Activated T-helper 1 cell treated with anti-CD3 and anti-CD28 coated beads, Interleukin-12 subunit alpha, Interleukin-12 subunit beta, Interleukin-2, Interleukin-4 antibody, amounts not matched to agents 30 ng/mL and 10 ng/mL and 1 ng/mL, durations not matched to agents 14 hours and 24 hours and 36 hours (primary cell): Measurements from ENCODE around the gene LIFR. TPM values are rescaled to one million over a fixed set of nuclear protein-coding genes. Genes with fewer than 3 reads are reported as not detected.
"Not testable (repeated sequence)": the region's sequence is repeated elsewhere in the genome, so short reads cannot be mapped to it uniquely, and the experiment has no call there.

ENCODE experiments used
- DNase-seq: peaks from one replicate; pipeline ENCODE4 v3.0.0; 2021; ENCODE audit warnings: low spot score
- H3K27ac Mint-ChIP-seq: one replicate; pipeline ENCODE4 v1.8.0; 2021; ENCODE audit warnings: mild to moderate bottlenecking, mixed read lengths
- H3K27me3 Mint-ChIP-seq: one replicate; pipeline ENCODE4 v1.8.0; 2022; ENCODE audit warnings: mild to moderate bottlenecking, moderate library complexity, mixed read lengths; ENCODE audit not compliant: insufficient read depth
- H3K36me3 Mint-ChIP-seq: one replicate; pipeline ENCODE4 v1.8.0; 2021; ENCODE audit warnings: low read depth, mixed read lengths
- H3K4me1 Mint-ChIP-seq: one replicate; pipeline ENCODE4 v1.8.0; 2021; ENCODE audit warnings: low read depth, mixed read lengths
- H3K4me3 Mint-ChIP-seq: one replicate; pipeline ENCODE4 v1.8.0; 2021; ENCODE audit warnings: mild to moderate bottlenecking, moderate library complexity, mixed read lengths
- H3K9me3 Mint-ChIP-seq: one replicate; pipeline ENCODE4 v1.8.0; 2021; ENCODE audit warnings: mixed read lengths
- intact Hi-C: fragments of 100-400 bp; cut with micrococcal nuclease; formaldehyde crosslinking; loops from one replicate; pipeline ENCODE4 v1.15.1; 2024
- total RNA-seq: library from RNA; stranded (reverse); gene quantifications from 2 replicates; pipeline ENCODE4 v1.2.3, GENCODE V29; 2022

The LIFR gene
- total RNA-seq, 1 donor from 2014 or later = 0.10 TPM

DNA sequence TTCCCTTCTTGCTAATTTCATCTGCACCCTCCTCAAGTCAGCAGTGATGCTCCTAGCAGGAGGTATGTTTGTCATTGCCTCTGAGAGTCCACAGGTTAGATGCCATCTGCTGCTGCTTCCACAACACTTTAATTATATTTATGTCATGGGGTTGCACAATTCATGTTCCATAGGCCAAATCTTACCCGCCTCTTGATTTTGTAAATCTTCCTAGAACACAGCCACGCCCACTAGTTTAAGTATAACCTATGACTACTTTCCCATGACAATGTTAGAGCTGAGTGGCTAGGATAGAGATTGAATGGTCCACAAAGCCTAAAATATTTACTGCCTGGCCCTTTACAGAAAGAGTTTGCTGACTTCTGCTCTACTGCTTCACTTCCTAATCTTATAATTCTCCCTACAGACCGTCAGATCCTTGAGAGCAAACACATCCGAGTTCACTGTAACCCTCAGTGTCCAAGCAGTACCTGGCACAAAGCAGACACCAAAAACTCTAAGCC, 21.1 kb downstream of the LIFR start:
- H3K36me3 Mint-ChIP-seq = no peaks in the 10 kb centered on the region
- intact Hi-C loops = no loop called here
- DNase-seq = no peak
- H3K4me1 Mint-ChIP-seq = no peaks in the 10 kb centered on the region
- H3K27me3 Mint-ChIP-seq = peaks cover 12% of the 10 kb centered on the region
- no peaks in the 10 kb centered on the region for H3K9me3 Mint-ChIP-seq
- H3K27ac Mint-ChIP-seq = no peak overlapping the region
- H3K4me3 Mint-ChIP-seq = no peak overlapping the region

DNA sequence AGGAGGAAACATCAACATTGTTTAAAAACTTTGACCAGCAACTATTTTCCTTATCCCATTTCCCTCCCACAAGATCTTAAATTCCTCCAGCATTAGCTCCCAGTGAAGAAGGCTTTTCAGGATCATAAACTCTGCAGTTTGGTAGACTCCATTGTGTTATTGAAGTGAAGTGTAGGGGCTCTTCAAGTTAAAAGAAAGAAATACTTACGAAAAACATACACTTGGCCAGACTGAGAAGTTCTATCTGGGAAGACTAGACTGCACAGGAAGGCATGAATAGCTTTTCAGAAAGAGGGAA, 22.3 kb downstream of the LIFR start:
- Mint-ChIP-seq H3K27me3 (peaks cover 11% of the 10 kb centered on the region), H3K4me3 (no peak overlapping the region), H3K9me3 (no peaks in the 10 kb centered on the region), H3K4me1 (no peaks in the 10 kb centered on the region), H3K36me3 (no peaks in the 10 kb centered on the region), H3K27ac (no peak overlapping the region)
- intact Hi-C loops = no loop called here
- DNase-seq = no peak

DNA sequence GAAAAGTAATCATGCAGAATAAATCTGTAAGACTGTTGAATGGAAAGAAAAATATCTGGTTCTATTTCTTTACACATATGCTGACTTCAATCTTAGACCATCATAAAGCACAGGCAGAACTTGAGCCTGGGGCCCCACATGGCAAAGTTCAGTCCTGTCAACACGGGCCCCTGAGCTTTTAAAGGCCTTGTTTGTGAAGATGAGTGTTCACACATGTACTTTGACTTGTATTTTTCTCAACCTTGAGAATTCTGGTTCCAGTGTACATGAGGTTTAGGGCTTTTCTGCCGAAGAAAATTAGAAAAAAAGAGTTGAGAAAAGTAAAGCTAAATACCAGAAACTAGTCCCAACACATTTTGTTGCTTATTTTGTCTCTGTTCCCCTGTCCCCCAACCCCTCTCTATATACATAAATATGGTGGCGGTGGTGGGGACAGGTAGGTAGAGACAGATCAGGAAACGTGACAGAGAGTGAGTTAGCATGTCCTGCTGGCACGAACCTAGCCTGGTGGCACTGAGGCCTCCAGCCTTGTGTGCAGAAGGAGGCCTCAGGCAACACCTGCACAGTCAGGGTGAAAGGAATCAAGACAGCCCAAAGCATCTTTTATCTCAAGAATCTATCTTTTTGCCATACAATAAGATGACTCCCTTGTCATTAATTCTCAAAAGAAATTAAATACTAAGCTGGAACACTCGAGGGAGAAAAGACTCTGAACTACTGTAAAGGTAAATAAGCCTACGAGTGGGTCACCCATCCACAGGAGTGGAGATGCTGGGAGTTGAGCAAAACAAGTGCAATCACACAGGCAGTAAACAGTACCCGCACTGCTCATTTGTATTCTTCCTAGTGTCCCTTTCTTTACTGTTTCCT, 22.9 kb downstream of the LIFR start:
- intact Hi-C loops = no loop called here
- H3K4me1 Mint-ChIP-seq = no peaks in the 10 kb centered on the region
- H3K4me3 Mint-ChIP-seq = no peak overlapping the region
- no peak overlapping the region for H3K27ac Mint-ChIP-seq
- no peaks in the 10 kb centered on the region for H3K9me3 Mint-ChIP-seq
- DNase-seq = no peak
- no peaks in the 10 kb centered on the region for H3K36me3 Mint-ChIP-seq
- peaks cover 11% of the 10 kb centered on the region for H3K27me3 Mint-ChIP-seq

DNA sequence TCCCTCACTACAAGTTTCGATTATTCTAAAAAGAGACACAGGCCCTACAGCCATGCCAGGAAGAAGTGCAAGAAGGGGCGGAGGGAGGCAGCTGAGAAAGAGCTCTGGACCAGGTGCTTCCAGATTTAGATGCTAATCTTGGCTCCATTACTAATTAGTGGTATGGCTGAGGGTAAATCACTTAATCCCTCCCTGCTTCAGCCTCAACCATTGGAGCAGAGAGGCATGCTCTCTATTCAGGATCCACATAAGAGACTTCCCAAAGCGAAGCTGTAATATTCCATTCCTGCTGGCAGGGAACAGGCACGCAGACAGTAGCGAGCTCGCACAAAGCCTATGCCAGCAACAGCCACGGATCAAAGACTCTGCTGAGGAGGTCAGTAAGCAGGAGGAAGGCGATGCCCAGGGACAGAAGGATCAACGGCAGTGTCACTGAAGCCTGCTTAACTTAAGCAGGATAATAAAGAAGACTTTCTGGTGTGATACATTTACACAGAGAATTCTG, 24.2 kb downstream of the LIFR start:
- no peaks in the 10 kb centered on the region for H3K9me3 Mint-ChIP-seq

DNA sequence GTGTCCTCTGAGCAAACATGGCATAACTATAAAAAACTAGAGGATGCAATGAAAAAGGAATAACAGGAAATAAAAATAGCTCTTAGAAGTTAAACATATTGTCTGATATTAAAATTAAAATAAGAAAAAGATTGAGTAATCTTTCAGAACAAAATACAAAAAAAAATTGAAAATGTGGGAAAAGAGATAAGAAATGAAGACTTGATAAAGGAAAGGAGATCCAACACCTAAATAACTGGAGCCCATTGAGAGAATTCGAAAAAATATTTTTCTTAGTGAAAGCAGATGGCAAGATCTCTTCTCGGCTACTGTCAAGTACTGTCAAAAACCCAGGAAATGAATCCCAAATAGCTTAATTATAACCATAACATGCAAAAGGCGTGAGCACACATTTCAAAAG, 24.9 kb downstream of the LIFR start:
- H3K4me1 Mint-ChIP-seq = no peaks in the 10 kb centered on the region
- intact Hi-C loops = no loop called here
- H3K27ac Mint-ChIP-seq = no peak overlapping the region
- no peak for DNase-seq
- no peaks in the 10 kb centered on the region for H3K36me3 Mint-ChIP-seq
- no peaks in the 10 kb centered on the region for H3K9me3 Mint-ChIP-seq
- peaks cover 17% of the 10 kb centered on the region for H3K27me3 Mint-ChIP-seq
- no peak overlapping the region for H3K4me3 Mint-ChIP-seq

More for the DNA sequence above, 24.2 kb downstream of the LIFR start:
- Mint-ChIP-seq H3K27me3 (peaks cover 21% of the 10 kb centered on the region), H3K4me3 (no peak overlapping the region), H3K4me1 (no peaks in the 10 kb centered on the region), H3K36me3 (no peaks in the 10 kb centered on the region), H3K27ac (no peak overlapping the region)
- no peak for DNase-seq
- intact Hi-C loops = no loop called here

DNA sequence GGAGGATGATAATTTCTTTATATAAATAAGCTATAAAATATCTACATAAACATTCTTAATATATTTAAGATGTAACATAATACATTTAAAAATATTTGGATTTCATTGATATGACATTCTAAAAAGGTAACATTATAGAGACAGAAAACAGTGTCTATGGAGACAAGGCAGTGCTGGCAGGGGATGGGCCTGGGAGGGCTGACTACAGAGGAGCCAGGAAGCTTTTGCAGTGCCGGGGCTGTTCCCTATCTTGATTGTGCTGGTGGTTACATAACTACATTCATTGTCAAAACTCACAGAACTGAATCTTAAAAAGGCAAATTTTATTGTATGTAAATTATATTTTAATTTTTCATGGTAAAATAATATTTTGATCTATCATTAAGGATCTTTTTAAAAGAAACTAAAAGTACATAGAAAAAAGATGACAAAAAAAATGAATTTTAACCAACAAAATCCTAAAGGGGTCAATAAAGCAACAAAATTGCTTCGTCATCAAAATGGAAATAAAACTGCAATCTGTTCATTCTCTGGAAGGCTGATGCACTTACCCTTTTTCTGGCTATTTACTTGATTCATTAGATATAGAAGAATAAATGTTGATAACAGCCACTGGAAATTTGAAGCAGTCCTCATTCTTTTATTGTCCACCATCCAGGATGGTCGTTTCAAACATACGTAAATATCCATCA, 26.3 kb downstream of the LIFR start:
- no peaks in the 10 kb centered on the region for H3K4me1 Mint-ChIP-seq
- peaks cover 17% of the 10 kb centered on the region for H3K27me3 Mint-ChIP-seq
- no peak for DNase-seq
- H3K27ac Mint-ChIP-seq = no peak overlapping the region
- H3K36me3 Mint-ChIP-seq = no peaks in the 10 kb centered on the region
- no peaks in the 10 kb centered on the region for H3K9me3 Mint-ChIP-seq
- no peak overlapping the region for H3K4me3 Mint-ChIP-seq
- intact Hi-C loops = no loop called here

DNA sequence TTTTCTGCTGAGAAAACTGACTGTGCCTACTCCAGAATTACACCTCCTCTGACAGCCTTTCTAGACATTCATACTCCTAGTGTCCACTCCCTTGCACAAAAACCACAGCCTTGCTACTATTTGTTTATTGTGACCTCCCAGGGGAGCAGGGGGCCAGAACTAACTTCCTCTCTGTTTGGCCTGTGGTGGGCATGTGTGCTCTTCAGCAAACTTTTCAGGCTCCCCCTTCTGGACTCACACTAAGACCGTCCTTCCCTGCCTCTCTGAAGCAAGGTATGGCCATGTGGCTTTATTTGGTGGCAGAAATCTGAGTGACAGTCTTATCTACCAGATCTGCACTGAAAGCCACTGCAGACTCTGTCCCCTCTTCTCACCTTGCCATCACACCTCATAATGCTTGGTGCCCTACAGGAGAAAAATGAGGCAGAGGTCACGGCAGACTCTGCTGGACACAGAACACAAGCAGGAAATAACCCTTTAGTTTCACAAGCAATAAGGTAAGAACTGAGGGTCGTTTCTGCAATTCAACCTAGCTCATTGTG, 28.2 kb downstream of the LIFR start:
- no peaks in the 10 kb centered on the region for H3K36me3 Mint-ChIP-seq

DNA sequence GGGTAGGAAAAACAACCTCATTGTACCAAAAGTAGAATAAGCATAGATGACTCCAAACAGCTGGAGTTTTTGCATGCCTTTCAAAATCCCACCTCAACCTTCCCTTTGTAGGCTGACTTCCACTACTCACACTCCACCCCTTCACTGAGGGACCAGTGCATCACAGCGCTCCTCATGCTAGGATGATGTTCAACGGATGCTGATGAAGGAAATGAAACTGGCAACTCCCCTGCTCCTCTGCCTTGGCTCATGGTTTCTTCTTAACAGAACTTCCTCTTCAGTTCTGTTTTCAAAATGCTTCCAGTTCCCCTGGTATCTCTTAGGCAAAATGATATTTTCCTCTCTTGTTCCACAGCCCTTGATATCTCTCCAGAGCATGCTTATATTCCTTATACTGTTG, 29.0 kb downstream of the LIFR start:
- intact Hi-C loops = no loop called here
- Mint-ChIP-seq H3K9me3 (no peaks in the 10 kb centered on the region), H3K4me3 (no peak overlapping the region), H3K36me3 (no peaks in the 10 kb centered on the region), H3K4me1 (no peaks in the 10 kb centered on the region), H3K27me3 (peaks cover 25% of the 10 kb centered on the region), H3K27ac (no peak overlapping the region)
- no peak for DNase-seq

More for the DNA sequence above, 28.2 kb downstream of the LIFR start:
- Mint-ChIP-seq H3K27ac (no peak overlapping the region), H3K27me3 (peaks cover 25% of the 10 kb centered on the region), H3K4me1 (no peaks in the 10 kb centered on the region), H3K4me3 (no peak overlapping the region), H3K9me3 (no peaks in the 10 kb centered on the region)
- DNase-seq = no peak
- intact Hi-C loops = no loop called here

DNA sequence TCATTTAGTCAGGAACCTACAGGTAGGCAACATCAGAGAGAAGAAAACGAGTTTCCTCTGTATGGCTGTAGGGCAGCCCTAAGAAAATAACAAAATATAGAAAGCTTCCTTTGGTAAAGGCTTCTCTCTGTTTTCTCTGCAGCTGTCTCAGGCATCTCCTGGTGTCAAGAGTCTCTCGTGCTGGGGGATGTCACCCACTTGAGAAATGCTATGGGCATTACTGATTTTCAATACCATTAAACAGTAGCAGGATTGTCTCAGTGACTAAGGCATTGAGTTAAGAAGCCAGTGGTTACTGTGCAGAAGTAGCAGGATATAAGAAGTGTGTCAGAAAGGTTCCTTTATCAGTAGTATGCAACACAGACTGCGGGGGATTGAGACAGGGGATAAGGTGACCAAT, 32.4 kb downstream of the LIFR start:
- no peak for DNase-seq
- H3K4me1 Mint-ChIP-seq = no peaks in the 10 kb centered on the region
- intact Hi-C loops = no loop called here
- H3K36me3 Mint-ChIP-seq = no peaks in the 10 kb centered on the region
- peaks cover 35% of the 10 kb centered on the region for H3K27me3 Mint-ChIP-seq
- no peaks in the 10 kb centered on the region for H3K9me3 Mint-ChIP-seq
- H3K27ac Mint-ChIP-seq = no peak overlapping the region
- no peak overlapping the region for H3K4me3 Mint-ChIP-seq

DNA sequence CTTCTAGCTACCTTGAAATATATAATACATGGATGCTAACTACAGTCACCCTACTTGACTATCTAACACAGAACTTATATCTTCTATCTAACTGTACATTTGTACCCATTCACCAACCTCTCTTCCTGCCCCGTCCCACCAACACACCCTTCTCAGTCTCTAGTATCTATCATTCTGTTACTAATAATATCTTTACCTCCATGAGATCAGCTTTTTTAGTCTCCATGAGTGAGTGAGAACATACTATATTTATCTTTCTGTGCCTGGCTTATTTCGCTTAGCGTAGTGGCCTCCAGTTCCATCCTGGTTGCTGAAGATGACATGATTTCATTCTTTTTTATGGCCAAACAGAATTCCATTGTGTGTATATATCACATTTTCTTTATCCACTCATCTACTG, 37.0 kb downstream of the LIFR start:
- H3K4me1 Mint-ChIP-seq = no peaks in the 10 kb centered on the region
- no peak for DNase-seq
- H3K9me3 Mint-ChIP-seq = no peaks in the 10 kb centered on the region
- H3K27me3 Mint-ChIP-seq = peaks cover 20% of the 10 kb centered on the region
- no peak overlapping the region for H3K27ac Mint-ChIP-seq
- H3K4me3 Mint-ChIP-seq = no peak overlapping the region
- intact Hi-C loops = no loop called here
- H3K36me3 Mint-ChIP-seq = no peaks in the 10 kb centered on the region

DNA sequence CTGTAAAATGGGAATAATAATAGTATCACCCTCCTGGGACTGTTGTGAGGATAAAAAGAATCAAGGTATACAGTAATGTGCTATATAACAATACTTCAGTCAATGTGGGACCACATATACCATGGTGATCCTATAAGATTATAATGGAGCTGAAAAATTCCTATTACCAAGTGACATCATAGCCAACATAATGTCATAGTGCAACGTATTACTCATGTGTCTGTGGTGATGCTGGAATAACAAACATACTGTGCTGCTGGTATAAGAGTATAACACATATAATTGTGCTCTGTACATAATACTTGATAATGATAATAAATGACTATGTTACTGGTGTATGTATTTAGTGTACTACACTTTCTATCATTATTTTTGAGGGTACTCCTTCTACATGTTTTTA, 38.1 kb downstream of the LIFR start:
- Mint-ChIP-seq H3K27me3 (peaks cover 15% of the 10 kb centered on the region), H3K27ac (no peak overlapping the region), H3K9me3 (no peaks in the 10 kb centered on the region), H3K4me3 (no peak overlapping the region), H3K36me3 (no peaks in the 10 kb centered on the region), H3K4me1 (no peaks in the 10 kb centered on the region)
- intact Hi-C loops = no loop called here
- DNase-seq = no peak

DNA sequence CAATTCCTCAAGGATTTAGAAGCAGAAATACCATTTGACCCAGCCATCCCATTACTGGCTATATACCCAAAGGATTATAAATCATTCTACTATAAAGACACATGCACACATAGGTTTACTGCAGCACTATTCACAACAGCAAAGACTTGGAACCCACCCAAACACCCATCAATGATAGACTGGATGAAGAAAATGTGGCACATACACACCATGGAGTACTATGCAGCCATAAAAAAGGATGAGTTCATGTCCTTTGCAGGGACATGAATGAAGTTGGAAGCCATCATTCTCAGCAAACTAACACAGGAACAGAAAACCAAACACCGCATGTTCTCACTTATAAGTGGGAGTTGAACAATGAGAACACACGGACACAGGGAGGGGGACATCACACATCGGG, 39.8 kb downstream of the LIFR start:
- intact Hi-C loops = not testable (repeated sequence)

DNA sequence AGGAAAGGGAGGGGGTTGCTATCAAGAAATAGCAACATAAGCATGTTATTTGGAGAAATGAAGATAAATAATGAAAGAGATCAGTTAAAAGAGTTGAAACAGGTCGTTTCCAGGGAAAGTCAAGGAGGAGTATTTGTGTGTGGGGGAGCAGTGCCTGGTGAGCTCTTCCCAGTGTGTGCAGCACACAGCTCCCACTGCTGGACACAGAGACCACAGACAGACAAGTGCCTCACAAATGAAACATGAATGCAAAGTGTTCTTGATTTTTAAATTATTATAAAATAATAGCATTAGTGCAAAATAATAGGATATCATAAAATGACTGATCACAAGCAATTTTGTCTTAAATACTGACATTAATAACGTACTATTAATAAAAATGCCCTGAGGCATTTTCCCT, 40.8 kb downstream of the LIFR start:
- Mint-ChIP-seq H3K4me1 (no peaks in the 10 kb centered on the region), H3K9me3 (no peaks in the 10 kb centered on the region), H3K27me3 (peaks cover 13% of the 10 kb centered on the region), H3K4me3 (no peak overlapping the region), H3K36me3 (no peaks in the 10 kb centered on the region), H3K27ac (no peak overlapping the region)
- intact Hi-C loops = no loop called here
- DNase-seq = no peak

More for the DNA sequence above, 39.8 kb downstream of the LIFR start:
- not testable (repeated sequence) for H3K4me1 Mint-ChIP-seq, H3K4me3 Mint-ChIP-seq, H3K27ac Mint-ChIP-seq, H3K36me3 Mint-ChIP-seq, DNase-seq, H3K9me3 Mint-ChIP-seq
- peaks cover 12% of the 10 kb centered on the region for H3K27me3 Mint-ChIP-seq
